Measurements from ENCODE around the gene NBEA.

GRCh38 chr13:35354285-35354684 lies 412.2 kb downstream of the NBEA start:
- TF ChIP-seq POLR2A (IDR thresholded peaks at IDR 0.05) (no peak), CTCF (IDR thresholded peaks at IDR 0.05) (no peak)
